SKM-1 (cell line): Measurements from ENCODE around the gene SLC26A8.
"Not testable (repeated sequence)": the region's sequence is repeated elsewhere in the genome, so short reads cannot be mapped to it uniquely, and the experiment has no call there.

Experiments used
- DNase-seq: peaks from one replicate; lab custom pipeline; 2025; ENCODE audit not compliant: unreplicated experiment; lab: John Stamatoyannopoulos, UW

Gene SLC26A8

GRCh38 chr6:35954333-35954732 is 70.1 kb downstream of the SLC26A8 start:
- DNase-seq, result no peak

GRCh38 chr6:35948725-35949124 is 75.7 kb downstream of the SLC26A8 start:
- peak; percentile 17 for DNase-seq

GRCh38 chr6:35945650-35946025 is 78.8 kb downstream of the SLC26A8 start:
- DNase-seq, result no peak

- no peak for DNase-seq
Measured at GRCh38 chr6:35943390-35943789, 81.1 kb downstream of the SLC26A8 start.

- no peak for DNase-seq
Measured at GRCh38 chr6:35942355-35942754, 82.1 kb downstream of the SLC26A8 start.

- not testable (repeated sequence) for DNase-seq
Measured at GRCh38 chr6:35941170-35941569, 83.3 kb downstream of the SLC26A8 start.

- DNase-seq, result not testable (repeated sequence)
Measured at GRCh38 chr6:35940014-35940413, 84.4 kb downstream of the SLC26A8 start.

- not testable (repeated sequence) for DNase-seq
Measured at GRCh38 chr6:35939259-35939658, 85.2 kb downstream of the SLC26A8 start.

- DNase-seq, result no peak
Measured at GRCh38 chr6:35936681-35937359, 87.6 kb downstream of the SLC26A8 start.

- no peak for DNase-seq
Measured at GRCh38 chr6:35935469-35935868, 89.0 kb downstream of the SLC26A8 start.

- DNase-seq, result no peak
Measured at GRCh38 chr6:35933844-35934243, 90.6 kb downstream of the SLC26A8 start.

- DNase-seq, result not testable (repeated sequence)
Measured at GRCh38 chr6:35931873-35932272, 92.6 kb downstream of the SLC26A8 start.

- DNase-seq, result no peak
Measured at GRCh38 chr6:35931120-35931561, 93.3 kb downstream of the SLC26A8 start.

- DNase-seq, result no peak
Measured at GRCh38 chr6:35929601-35930000, 94.8 kb downstream of the SLC26A8 start.

- DNase-seq, result no peak
Measured at GRCh38 chr6:35926509-35927215, 97.8 kb downstream of the SLC26A8 start.

- no peak for DNase-seq
Measured at GRCh38 chr6:35925961-35926360, 98.5 kb downstream of the SLC26A8 start.

GRCh38 chr6:35924146-35924545 is 100.3 kb downstream of the SLC26A8 start:
- DNase-seq, result no peak

- DNase-seq, result no peak
Measured at GRCh38 chr6:35922139-35922554, 102.3 kb downstream of the SLC26A8 start.

GRCh38 chr6:35920793-35921732 is 103.4 kb downstream of the SLC26A8 start, which contains the start of gene SRPK1:
SRPK1 (minus strand) TSS chr6:35921098; CDS start chr6:35921056, 42 bp downstream.
- peak; percentile 72 for DNase-seq

- DNase-seq, result no peak
Measured at GRCh38 chr6:35919827-35920751, 104.4 kb downstream of the SLC26A8 start.
